Left cardiac atrium (tissue), 4 donors: ENCODE data around the gene ING5. TPM values are rescaled to one million over a fixed set of nuclear protein-coding genes. Genes with fewer than 3 reads are reported as not detected.
"Not testable (repeated sequence)": the region's sequence is repeated elsewhere in the genome, so short reads cannot be mapped to it uniquely, and the experiment has no call there.

ENCODE experiments used
- ATAC-seq, 2 donors: fragments of 200-7000 bp; cut with Tn5 transposase; one replicate each; pipeline ENCODE4 v1.9.1; 2020; ENCODE audit warnings: mild to moderate bottlenecking in 2 of 2, moderate library complexity in 2 of 2
- DNase-seq: peaks from one replicate; pipeline ENCODE4 v3.0.0-alpha.2; 2020
- intact Hi-C, 2 donors: fragments of 100-400 bp; cut with DNase I; formaldehyde crosslinking; loops; one replicate each; pipeline versions ENCODE4 v1.14.1 to v1.15.1; 2022 to 2023
- total RNA-seq, 2 donors: library from RNA; stranded (reverse); fragmentation: NEBNext Ultra II Directional; extraction: Animal tissue kit (Norgen Biotek cat#: 25700); gene quantifications; one replicate each; pipeline ENCODE4 v1.2.1, GENCODE V29; 2021
- donor health status: DM: no; HTN: yes; CAD: no.
- donor health status: DM: no; HTN: yes; CAD: no; lungs with severe emphysema.
- donor health status: DM: yes; HTN: yes; CAD: no.
- donor health status: Dilated cardiomyopathy.

The ING5 gene
- total RNA-seq, 2 donors from 2014 or later, result 17.4 to 20.1 TPM

DNA sequence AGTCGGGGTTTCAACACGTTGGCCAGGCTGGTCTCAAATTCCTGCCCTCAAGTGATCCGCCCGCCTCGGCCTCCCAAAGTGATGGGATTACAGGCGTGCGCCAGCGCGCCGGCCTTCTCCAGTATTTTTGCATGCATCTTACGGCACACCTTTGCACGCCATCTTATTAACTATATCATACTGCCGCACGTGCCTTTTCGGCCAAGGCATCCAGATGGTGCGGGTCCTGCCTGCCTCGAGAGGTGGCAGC, 765 bp upstream of the ING5 start:
- ATAC-seq, result no peak
- no peak for DNase-seq
- intact Hi-C loops, result no loop called here

DNA sequence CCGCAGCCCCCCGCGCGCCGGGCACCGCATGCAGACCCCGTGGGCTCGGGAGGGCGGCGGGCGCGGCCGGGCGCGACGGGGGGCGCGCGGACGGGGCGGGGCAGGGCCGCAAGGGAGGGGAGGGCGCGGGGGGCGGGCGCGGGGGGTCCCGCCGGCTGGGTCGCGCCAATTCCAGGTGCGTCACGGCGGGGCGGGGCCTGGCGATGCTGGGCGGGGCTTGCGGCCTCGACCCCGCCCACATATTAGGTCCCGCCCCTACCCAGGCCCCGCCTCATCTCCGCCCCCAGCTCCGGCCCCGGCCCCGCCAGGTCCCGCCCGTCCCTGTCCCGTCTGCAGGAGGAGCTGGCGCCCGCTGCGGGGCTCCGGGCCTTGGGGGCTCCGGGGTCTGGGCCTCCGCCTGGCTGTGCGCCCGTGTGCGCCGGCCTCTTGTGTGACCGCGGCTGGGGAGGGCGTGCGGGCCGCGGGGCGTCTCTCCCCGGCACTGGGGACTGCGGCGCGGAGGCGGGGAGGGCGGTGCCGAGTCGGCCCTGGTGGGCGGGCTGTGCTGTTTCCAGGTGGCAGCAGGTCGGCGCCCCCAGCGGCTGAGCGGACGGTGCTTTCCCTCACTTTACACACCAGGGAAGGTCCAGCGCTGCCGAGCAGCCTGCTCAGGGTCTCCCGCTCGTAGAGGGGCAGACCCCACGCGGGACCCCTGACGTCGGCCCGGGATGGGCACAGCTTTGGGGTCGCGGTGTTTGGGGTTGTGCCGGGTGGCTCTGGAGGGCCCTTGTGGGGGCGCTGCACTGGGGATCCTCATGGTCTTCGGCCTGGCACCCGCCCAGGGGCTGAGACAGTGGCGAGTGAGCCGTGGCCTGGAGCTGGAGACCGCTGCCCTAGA, 554 bp downstream of the ING5 start:
- DNase-seq (peak; percentile 84), ATAC-seq (peak; percentile 89 to 90)
- intact Hi-C loops, result no loop called here

DNA sequence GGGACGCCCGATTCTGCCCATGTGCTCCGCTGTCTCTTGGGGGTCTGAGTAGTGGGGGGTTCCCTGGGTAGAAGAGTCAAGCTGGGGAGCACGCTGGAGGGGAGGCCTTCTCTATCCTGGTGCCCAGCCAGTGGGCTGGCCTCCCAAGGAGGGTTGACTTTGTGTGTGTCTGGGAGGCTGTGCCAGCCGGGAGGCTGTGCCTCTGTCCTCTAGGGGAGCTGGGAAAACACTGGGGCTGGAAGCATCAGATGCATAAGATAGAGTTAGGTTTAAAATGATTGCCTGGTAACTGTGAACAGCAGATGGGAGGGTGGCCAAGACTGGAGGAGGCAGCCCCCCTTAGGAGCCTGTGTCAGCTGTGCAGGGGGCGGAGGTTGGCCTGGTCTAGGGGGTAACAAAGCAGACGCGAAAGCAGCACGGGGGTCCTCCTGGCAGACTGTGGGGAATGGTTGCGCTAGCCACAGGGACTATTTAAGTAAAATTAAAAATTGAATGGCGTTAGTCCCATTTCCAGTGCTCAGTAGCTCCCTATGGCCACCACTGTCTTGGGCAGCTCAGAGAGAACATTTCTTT, 1.3 kb downstream of the ING5 start:
- DNase-seq, result no peak
- peak in 1 of 2 donors; percentile 1 for ATAC-seq
- intact Hi-C loops, result no loop called here

DNA sequence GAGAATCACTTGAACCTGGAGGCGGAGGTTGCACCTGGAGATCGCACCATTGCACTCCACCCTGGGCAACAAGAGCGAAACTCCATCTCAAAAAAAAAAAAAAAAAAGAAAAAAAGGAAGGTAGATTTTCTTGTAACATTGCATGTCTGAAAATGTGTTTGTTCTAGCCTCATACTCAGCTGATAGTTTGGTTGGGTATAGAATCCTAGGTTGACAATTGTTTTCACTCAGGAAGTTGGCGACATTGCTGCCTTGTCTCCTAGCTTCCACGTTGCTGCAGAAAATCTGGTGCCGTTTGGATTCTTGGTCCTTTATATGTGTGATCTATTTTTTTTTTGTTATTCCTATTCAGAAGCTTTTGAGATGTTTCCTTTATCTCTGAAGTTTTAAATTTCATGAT, 4.7 kb downstream of the ING5 start:
- intact Hi-C loops, result no loop called here
- no peak for DNase-seq
- ATAC-seq, result no peak

GRCh38 chr2:241708879-241709278, 7.0 kb downstream of the ING5 start:
- ATAC-seq (no peak), DNase-seq (no peak)
- intact Hi-C loops, result no loop called here

- intact Hi-C loops, result no loop called here
- no peak for DNase-seq
- ATAC-seq, result no peak
Measured at GRCh38 chr2:241719093-241719492, 17.3 kb downstream of the ING5 start.

DNA sequence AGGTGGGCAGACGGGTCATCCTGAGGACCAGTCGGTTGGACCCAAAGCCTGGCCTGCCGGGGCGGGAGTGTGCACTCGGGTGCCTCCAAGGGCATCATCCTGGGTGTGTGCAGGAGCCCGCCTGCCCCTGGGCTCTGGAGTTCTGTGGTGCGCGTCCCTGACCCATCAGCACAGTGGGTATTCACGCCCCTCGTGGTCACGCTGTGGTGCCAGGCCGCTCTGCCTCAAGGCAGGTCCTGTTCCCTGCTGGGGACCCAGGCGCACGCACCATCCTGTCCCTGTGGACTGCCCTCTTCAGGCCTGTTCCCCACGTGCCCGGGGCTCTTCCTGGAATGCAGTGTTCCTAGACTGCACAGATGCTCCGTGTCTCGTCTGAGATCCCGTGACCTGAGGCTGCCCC, 18.3 kb downstream of the ING5 start:
- intact Hi-C loops, result no loop called here
- ATAC-seq, result no peak
- no peak for DNase-seq

DNA sequence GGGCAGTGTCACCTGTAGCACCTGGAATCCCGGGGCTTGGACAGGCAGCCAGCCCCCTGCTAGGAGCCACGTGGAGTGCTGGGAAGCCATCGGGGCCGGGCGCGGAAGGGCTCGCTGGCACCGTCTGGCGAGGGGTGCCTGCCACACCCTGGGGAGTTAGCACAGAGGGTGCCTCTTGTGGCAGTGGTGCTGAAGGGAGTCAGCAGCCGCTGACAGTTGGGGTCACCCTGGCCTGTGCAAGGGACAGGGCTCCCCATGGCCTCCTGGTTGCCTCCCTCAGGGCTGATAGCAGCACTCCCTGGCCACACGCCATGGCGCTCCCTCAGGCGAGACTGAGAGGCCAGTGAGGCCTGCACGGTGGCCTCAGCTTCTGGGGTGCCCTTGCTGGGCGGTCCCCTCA, 18.7 kb downstream of the ING5 start:
- ATAC-seq (no peak), DNase-seq (no peak)
- intact Hi-C loops, result no loop called here

DNA sequence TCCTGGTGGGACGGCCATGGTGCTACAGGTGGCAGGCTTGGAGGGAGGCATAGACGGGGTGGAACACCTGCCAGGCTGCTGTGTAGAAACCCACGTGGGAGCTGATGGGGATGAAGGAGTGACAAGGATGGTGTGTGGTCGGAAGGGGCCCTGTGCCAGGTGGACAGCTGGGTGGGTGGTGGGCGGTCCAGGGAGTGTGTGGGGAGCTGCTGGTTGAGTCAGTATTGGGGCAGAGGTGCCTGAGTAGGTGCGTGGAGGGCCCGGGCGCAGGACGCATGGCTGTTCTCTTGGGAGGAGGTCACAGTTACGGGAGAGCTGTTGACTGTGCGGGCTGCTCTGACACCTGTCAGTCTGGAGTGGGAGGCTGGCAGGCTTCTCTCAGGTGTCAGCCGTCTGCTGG, 20.0 kb downstream of the ING5 start:
- ATAC-seq, result no peak
- intact Hi-C loops, result no loop called here
- no peak for DNase-seq

DNA sequence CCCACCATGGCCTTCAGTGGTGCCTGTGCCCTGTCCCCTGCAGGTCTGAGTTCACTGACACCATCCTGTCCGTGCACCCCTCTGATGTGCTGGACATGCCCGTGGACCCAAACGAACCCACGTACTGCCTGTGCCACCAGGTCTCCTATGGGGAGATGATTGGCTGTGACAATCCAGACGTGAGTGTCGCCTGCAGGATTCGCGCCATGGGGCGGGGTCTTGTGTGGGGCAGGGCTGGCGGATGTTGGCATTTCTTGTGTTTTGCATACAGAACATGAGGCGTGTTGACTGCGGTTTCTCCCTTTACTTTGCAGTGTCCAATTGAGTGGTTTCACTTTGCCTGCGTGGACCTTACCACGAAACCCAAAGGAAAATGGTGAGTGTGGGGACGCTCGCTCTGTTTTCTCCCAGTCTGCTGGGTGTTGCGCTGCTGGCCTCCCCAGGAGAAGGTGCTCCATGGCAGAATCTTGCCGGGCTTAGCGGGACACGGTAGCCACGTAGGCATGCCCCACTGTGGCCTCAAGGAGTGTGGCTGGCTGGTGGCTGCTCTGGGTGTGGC, 21.1 kb downstream of the ING5 start:
- no peak for ATAC-seq
- intact Hi-C loops, result no loop called here
- no peak for DNase-seq

- no peak for ATAC-seq
- no peak for DNase-seq
- intact Hi-C loops, result no loop called here
Measured at GRCh38 chr2:241724259-241724974, 22.6 kb downstream of the ING5 start.

- ATAC-seq, result no peak
- DNase-seq, result no peak
- intact Hi-C loops, result loop anchor here in 1 of 2 donors (5.0 kb wide), 1 partner anchor 152 kb away; no protein-coding TSS in a partner anchor
Measured at GRCh38 chr2:241724975-241725870, 23.4 kb downstream of the ING5 start.

- ATAC-seq, result no peak
- no peak for DNase-seq
- intact Hi-C loops, result loop anchor here in 1 of 2 donors (5.0 kb wide), 1 partner anchor 151 kb away; no protein-coding TSS in a partner anchor
Measured at GRCh38 chr2:241726459-241726858, 24.6 kb downstream of the ING5 start.

GRCh38 chr2:241728000-241728399, 26.2 kb downstream of the ING5 start:
- peak in 1 of 2 donors; percentile 59 for ATAC-seq
- intact Hi-C loops, result loop anchor here in 1 of 2 donors (5.0 kb wide), 1 partner anchor 149 kb away; no protein-coding TSS in a partner anchor

GRCh38 chr2:241728627-241729026, 26.8 kb downstream of the ING5 start:
- peak; percentile 82 for DNase-seq
- peak; percentile 86 to 89 for ATAC-seq
- intact Hi-C loops, result loop anchor here in 1 of 2 donors (5.0 kb wide), 1 partner anchor 149 kb away; no protein-coding TSS in a partner anchor

More at GRCh38 chr2:241728000-241728399, 26.2 kb downstream of the ING5 start:
- DNase-seq, result no peak

- intact Hi-C loops, result loop anchor here in 1 of 2 donors (5.0 kb wide), 1 partner anchor 147 kb away; no protein-coding TSS in a partner anchor
- DNase-seq (no peak), ATAC-seq (no peak)
Measured at GRCh38 chr2:241729868-241730267, 28.0 kb downstream of the ING5 start.

- ATAC-seq (no peak), DNase-seq (no peak)
- intact Hi-C loops, result no loop called here
Measured at GRCh38 chr2:241730671-241731293, 28.9 kb downstream of the ING5 start.

GRCh38 chr2:241732513-241733186, 30.8 kb downstream of the ING5 start:
- peak; percentile 77 for DNase-seq
- ATAC-seq, result not testable (repeated sequence)

More at GRCh38 chr2:241732513-241733186, 30.8 kb downstream of the ING5 start:
- intact Hi-C loops, result not testable (repeated sequence)
